ENCODE results near the gene WNT16.
A peak's percentile ranks its signal among the peaks of the same experiment; 100 is the strongest.

The WNT16 gene

DNA sequence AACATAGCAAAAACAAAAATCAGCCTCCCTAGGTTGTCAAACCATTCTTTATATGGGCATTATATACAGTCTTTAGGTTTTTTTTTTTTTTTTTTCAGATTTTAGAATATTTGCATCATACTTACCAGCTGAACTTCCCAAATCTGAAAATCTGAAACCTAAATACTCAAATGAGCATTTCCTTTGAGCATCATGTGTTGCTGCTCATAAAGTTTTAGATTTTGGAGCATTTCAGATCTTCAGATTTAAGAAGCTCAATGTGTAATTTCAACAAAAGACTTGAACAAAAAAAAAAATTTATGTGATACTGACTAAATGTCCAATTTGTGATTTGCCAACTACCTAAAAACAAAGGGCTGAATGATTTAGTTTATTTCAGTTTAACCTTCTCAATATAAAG, 53.7 kb downstream of the WNT16 start:
- no peaks in the 10 kb centered on the region for H3K9me3 Mint-ChIP-seq

DNA sequence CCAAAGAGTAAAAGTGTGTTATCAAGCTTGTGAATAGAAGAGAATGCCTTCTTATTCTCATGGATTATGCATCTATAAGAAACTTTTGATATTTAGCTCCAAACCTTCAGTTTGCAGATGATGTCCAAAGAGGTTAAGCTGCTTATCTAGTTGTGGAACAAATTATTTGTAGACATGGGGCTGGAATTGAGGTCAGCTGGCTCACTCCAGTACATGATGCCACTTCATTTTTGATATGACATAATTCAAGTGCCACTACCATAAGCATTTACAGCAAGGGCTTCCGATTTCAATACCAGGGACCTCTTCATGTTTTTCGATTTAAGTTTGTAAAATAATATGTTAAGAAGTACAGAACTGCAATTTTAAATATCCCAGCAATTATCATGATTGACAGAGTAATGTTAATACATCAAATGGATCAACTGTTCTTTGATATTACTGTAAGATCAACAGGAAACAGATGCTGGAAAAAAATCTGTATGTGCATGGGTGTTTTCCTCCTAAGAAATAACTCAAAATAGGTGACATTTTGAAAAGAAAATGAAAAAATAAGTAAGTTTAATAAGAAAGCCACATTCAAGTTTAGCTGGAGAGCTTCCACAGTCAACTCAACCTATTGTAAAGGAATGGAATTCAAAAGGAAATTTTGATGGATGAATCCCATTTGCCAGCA, 54.6 kb downstream of the WNT16 start:
- peaks cover 4% of the 10 kb centered on the region for H3K36me3 Mint-ChIP-seq (ENCODE audit: low read depth)
- H3K27ac Mint-ChIP-seq, result no peak overlapping the region
- peaks cover 20% of the 10 kb centered on the region for H3K4me1 Mint-ChIP-seq (ENCODE audit: low read depth)
- intact Hi-C loops (cut with micrococcal nuclease), result loop anchor here (10.0 kb wide), 1 partner anchor 429 kb away; the partner anchor contains the start of gene ING3
- H3K4me3 Mint-ChIP-seq, result no peak overlapping the region
- H3K9me3 Mint-ChIP-seq, result no peaks in the 10 kb centered on the region
- no peaks in the 10 kb centered on the region for H3K27me3 Mint-ChIP-seq

More for the DNA sequence above, 53.7 kb downstream of the WNT16 start:
- Mint-ChIP-seq H3K36me3 (ENCODE audit: low read depth) (peaks cover 10% of the 10 kb centered on the region), H3K4me3 (no peak overlapping the region), H3K27me3 (no peaks in the 10 kb centered on the region), H3K4me1 (ENCODE audit: low read depth) (peaks cover 20% of the 10 kb centered on the region), H3K27ac (no peak overlapping the region)
- intact Hi-C loops (cut with micrococcal nuclease), result loop anchor here (10.0 kb wide), 1 partner anchor 428 kb away; the partner anchor contains the start of gene ING3

DNA sequence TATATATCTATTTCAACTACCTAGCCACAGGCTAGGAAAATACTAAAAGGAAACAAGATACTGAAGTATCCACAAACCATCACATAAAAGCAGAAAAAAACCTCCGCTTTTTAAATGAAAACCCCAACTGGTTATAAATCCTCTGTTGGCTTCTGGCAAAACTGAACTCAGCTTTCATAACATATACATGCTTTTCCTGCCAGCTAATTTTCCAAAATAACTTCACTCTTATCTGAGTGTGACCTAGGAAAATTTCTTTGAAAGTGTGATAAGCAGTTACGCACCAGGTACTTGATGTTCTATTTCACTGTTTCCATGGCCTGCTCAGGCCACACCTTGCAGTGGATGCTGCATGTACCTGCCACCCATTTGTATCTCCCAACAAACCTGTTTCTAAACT, 55.5 kb downstream of the WNT16 start:
- no peak overlapping the region for H3K27ac Mint-ChIP-seq
- peaks cover 4% of the 10 kb centered on the region for H3K36me3 Mint-ChIP-seq (ENCODE audit: low read depth)
- H3K4me1 Mint-ChIP-seq (ENCODE audit: low read depth), result peaks cover 20% of the 10 kb centered on the region
- H3K27me3 Mint-ChIP-seq, result no peaks in the 10 kb centered on the region
- intact Hi-C loops (cut with micrococcal nuclease), result loop anchor here (10.0 kb wide), 1 partner anchor 429 kb away; the partner anchor contains the start of gene ING3
- H3K9me3 Mint-ChIP-seq, result no peaks in the 10 kb centered on the region
- H3K4me3 Mint-ChIP-seq, result no peak overlapping the region

DNA sequence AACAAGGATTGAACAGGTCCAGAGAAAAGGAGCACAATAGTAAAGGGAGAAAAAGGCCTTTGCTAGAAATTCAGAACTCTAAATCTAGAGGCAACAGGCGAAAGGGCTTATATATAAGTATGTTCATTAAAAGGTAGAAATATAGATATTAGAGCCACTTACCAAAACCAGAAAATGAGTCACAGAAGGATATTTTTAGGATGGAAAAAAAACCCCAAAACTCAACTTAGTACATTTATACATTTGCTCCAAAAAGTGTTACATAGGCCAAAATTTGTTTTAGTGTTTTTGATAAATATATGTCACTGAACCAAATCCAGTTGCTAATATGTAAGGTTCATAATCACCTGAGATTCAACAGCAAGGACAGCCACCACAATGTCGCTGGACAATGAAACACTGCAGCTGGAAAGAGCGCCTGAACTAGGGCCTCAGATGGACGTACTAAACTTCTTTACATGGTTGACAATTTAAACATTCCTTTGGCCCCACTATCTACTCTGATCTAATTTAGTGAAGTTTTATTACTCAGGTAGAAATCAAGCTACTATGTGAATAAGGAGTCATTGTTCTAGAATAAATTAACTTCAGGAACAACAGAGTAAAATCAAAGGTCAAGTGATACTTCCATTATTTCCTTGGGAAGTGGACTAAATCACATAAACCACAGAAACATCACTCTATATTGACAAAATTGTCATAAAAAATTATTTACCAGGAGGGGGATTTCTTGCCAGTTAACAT, 56.4 kb downstream of the WNT16 start:
- Mint-ChIP-seq H3K36me3 (ENCODE audit: low read depth) (peaks cover 4% of the 10 kb centered on the region), H3K4me3 (no peak overlapping the region), H3K27ac (no peak overlapping the region), H3K27me3 (no peaks in the 10 kb centered on the region), H3K9me3 (no peaks in the 10 kb centered on the region), H3K4me1 (ENCODE audit: low read depth) (peaks cover 13% of the 10 kb centered on the region)
- intact Hi-C loops (cut with micrococcal nuclease), result loop anchor here (10.0 kb wide), 1 partner anchor 430 kb away; the partner anchor contains the start of gene ING3

DNA sequence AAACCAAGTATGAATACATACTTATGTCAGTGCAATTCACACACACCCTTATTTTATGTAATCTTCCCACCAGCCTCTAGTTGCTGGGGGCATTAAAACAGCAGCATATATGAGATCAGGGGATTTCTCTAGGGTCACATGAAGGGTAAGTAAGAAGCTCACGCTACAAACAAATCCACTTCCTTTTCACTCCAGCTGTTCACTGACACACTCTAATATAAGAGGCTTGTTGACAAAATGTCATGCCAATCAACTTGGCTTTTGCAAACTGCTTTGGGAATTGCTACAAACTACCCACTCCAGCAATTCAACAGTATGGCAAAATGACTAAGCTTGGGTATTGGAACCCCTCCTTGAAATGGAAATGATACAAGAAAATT, 57.0 kb downstream of the WNT16 start:
- H3K4me3 Mint-ChIP-seq, result no peak overlapping the region

DNA sequence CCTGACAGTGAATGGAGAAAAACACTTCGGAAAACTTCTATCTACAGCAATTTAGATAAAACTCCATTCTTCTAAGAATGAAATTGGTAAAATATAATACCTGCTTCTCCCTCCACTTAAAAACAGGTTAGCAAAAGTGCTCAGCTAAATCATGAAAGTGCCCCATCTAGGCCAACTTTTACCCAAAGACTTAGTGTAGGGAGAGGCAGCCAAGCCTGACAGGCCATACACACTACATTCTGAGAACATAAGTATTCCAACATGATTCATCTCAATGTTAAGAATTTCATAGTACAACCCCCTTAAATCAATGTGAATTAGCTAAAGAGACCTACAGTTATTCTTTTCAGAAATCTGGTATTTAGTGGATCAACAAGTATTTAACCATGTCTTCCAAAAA, 60.1 kb downstream of the WNT16 start:
- intact Hi-C loops (cut with micrococcal nuclease), result loop anchor here (10.0 kb wide), 1 partner anchor 434 kb away; the partner anchor contains the start of gene ING3
- no peaks in the 10 kb centered on the region for H3K27me3 Mint-ChIP-seq
- H3K4me1 Mint-ChIP-seq (ENCODE audit: low read depth), result peaks cover 25% of the 10 kb centered on the region
- H3K4me3 Mint-ChIP-seq, result no peak overlapping the region
- peaks cover 11% of the 10 kb centered on the region for H3K9me3 Mint-ChIP-seq
- no peak overlapping the region for H3K27ac Mint-ChIP-seq
- H3K36me3 Mint-ChIP-seq (ENCODE audit: low read depth), result peaks cover 13% of the 10 kb centered on the region

More for the DNA sequence above, 57.0 kb downstream of the WNT16 start:
- intact Hi-C loops (cut with micrococcal nuclease), result loop anchor here (10.0 kb wide), 1 partner anchor 431 kb away; the partner anchor contains the start of gene ING3
- Mint-ChIP-seq H3K36me3 (ENCODE audit: low read depth) (peaks cover 4% of the 10 kb centered on the region), H3K27ac (peak overlapping the region; percentile 47), H3K27me3 (no peaks in the 10 kb centered on the region), H3K4me1 (ENCODE audit: low read depth) (peaks cover 11% of the 10 kb centered on the region), H3K9me3 (no peaks in the 10 kb centered on the region)

DNA sequence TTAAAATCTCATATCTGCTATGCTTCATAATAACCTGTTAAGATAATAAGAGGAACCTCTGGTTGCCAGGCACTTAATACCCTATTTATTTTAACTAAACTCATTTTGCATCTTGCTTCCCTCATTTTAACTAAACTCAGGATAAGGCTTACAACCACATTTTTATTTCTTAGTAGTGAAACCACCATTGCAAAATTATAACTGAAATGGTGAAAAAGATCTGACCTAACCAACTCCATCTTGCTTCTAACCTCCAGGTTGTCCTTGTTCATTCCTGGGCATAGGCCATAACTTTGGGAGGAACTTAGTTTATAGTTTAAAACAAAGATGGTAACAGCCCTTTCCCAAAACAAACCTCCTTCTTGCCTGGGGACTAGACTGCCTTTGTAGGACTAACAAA, 61.3 kb downstream of the WNT16 start:
- Mint-ChIP-seq H3K27me3 (no peaks in the 10 kb centered on the region), H3K4me3 (no peak overlapping the region), H3K36me3 (ENCODE audit: low read depth) (peaks cover 13% of the 10 kb centered on the region), H3K4me1 (ENCODE audit: low read depth) (peaks cover 25% of the 10 kb centered on the region), H3K9me3 (peaks cover 11% of the 10 kb centered on the region), H3K27ac (no peak overlapping the region)
- intact Hi-C loops (cut with micrococcal nuclease), result no loop called here

DNA sequence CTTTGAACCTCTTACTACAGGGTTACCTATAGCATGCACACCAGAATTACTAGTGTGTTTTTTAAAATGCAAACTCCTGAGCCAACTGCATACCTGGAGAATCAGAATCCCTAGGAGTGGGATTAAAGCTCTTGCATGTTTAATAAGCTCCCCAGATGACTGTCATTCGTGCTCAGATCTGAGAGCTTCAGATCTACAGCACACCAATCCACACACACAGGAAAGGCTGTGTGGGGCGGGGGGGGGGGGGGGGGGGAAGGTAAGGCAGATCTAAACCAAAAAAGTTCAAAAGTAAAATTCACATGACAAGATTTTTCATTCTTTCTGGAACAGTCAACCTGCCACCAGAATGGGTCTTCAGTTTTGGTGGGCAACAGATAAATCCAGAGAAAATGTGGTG, 61.8 kb downstream of the WNT16 start:
- no peak overlapping the region for H3K27ac Mint-ChIP-seq
- no peaks in the 10 kb centered on the region for H3K27me3 Mint-ChIP-seq
- H3K4me1 Mint-ChIP-seq (ENCODE audit: low read depth), result peaks cover 23% of the 10 kb centered on the region
- H3K4me3 Mint-ChIP-seq, result no peak overlapping the region
- peaks cover 14% of the 10 kb centered on the region for H3K36me3 Mint-ChIP-seq (ENCODE audit: low read depth)
- intact Hi-C loops (cut with micrococcal nuclease), result no loop called here
- peaks cover 11% of the 10 kb centered on the region for H3K9me3 Mint-ChIP-seq

All from dendritic cell treated with granulocyte-macrophage colony-stimulating factor and Interleukin-4, amounts not matched to agents 40 ng/mL and 50 ng/mL, for 4 days (primary cell).